ENCODE measurements around the gene MSI1. TPM values are rescaled to one million over a fixed set of nuclear protein-coding genes. Genes with fewer than 3 reads are reported as not detected.

MSI1 gene
- total RNA-seq, 1 experiment from 2014 or later: 26.0 TPM

GRCh38 chr12:120342175-120343038, 26.6 kb downstream of the MSI1 start:
- Histone ChIP-seq H3K4me3 (replicated peaks in 1 of 2; ENCODE audit: low read depth in 1 of 2, low read length in 2 of 2) (no peak overlapping the region), H3K9ac (ENCODE audit: low read length) (no peak overlapping the region), H3K4me1 (ENCODE audit: control insufficient read depth in 1 of 2, insufficient read depth in 2 of 2, low read length in 2 of 2) (no peaks in the 10 kb centered on the region), H3K27me3 (ENCODE audit: insufficient read depth, low read length) (no peaks in the 10 kb centered on the region), H4K20me1 (ENCODE audit: insufficient read depth) (no peaks in the 10 kb centered on the region), H3K27ac (ENCODE audit: low read depth, low read length) (no peak overlapping the region), H3K36me3 (ENCODE audit: control insufficient read depth in 1 of 2, insufficient read depth in 2 of 2, low read length in 2 of 2) (peaks cover 2 to 3% of the 10 kb centered on the region in 2 experiments; a peak in 2 of 4 replicates), H2AFZ (ENCODE audit: low read depth, low read length, poor library complexity, severe bottlenecking) (no peak overlapping the region), H3K9me3 (ENCODE audit: control insufficient read depth in 1 of 2, insufficient read depth in 1 of 2, low read depth in 1 of 2, low read length in 2 of 2) (peaks cover 5% of the 10 kb centered on the region in 2 experiments; a peak in 2 of 4 replicates), H3K79me2 (ENCODE audit: insufficient read depth, low read length) (no peaks in the 10 kb centered on the region), H3K4me2 (ENCODE audit: low read length) (no peak overlapping the region), H3K9me2 (ENCODE audit: insufficient read depth) (no peaks in the 10 kb centered on the region)
- intact Hi-C loops (cut with micrococcal nuclease): no loop called here
- RAD21 ChIA-PET (ENCODE audit: low non-redundant PET in 1 of 2, low total read pairs in 2 of 2, uncharacterized antibody in 2 of 2, unreplicated experiment in 2 of 2): no interaction called here
- TF ChIP-seq EZH2 (IDR thresholded peaks at IDR 0.05) (no peak), CEBPB (IDR thresholded peaks at IDR 0.05; ENCODE audit: low read depth) (no peak), ATF3 (IDR thresholded peaks at IDR 0.05) (no peak), EGR1 (IDR thresholded peaks at IDR 0.05; ENCODE audit: low read depth) (no peak), JUND (IDR thresholded peaks at IDR 0.05) (no peak), ZNF274 (IDR thresholded peaks at IDR 0.05; ENCODE audit: low read depth, low read length) (no peak), MAX (IDR thresholded peaks at IDR 0.05) (no peak), ELF1 (IDR thresholded peaks at IDR 0.05; ENCODE audit: borderline replicate concordance, low read depth) (no peak), POLR2AphosphoS5 (IDR thresholded peaks at IDR 0.05; ENCODE audit: low read depth, low read length) (no peak), TCF7L2 (IDR thresholded peaks at IDR 0.05; ENCODE audit: borderline replicate concordance, extremely low read depth, insufficient read depth, insufficient read length) (no peak), SIN3A (IDR thresholded peaks at IDR 0.05; ENCODE audit: low read depth) (no peak), POLR2A (IDR thresholded peaks at IDR 0.05; ENCODE audit: borderline replicate concordance, extremely low read depth, insufficient read depth, insufficient read length) (no peak), YY1 (IDR thresholded peaks at IDR 0.05; ENCODE audit: extremely low read depth, insufficient replicate concordance, low read depth, low read length) (no peak), ZBTB33 (IDR thresholded peaks at IDR 0.05; ENCODE audit: extremely low read depth, insufficient replicate concordance, low read length) (no peak), SP1 (IDR thresholded peaks at IDR 0.05; ENCODE audit: low read depth) (no peak), CBX3 (IDR thresholded peaks at IDR 0.05; ENCODE audit: low read depth) (no peak)
- DNase-seq (ENCODE audit: low read depth, low spot score): no peak
- ATAC-seq: no peak
- BruUV-seq (replicated peaks): no TSS peak
- CTCF ChIA-PET: no interaction called here
- POLR2A ChIA-PET: no interaction called here
